DND-41 (cell line): ENCODE results near the gene CDHR3.

Experiments used
- EZH2 ChIP-seq: IDR thresholded peaks from 3 replicates; pipeline ENCODE4 v1.6.1; 2012; ENCODE audit warnings: borderline replicate concordance, low read depth, mild to moderate bottlenecking, moderate library complexity, low read length, inconsistent platforms; ENCODE audit not compliant: severe bottlenecking
- TF ChIP-seq, protein P1 (sequence below): IDR thresholded peaks from 2 replicates; pipeline ENCODE4 v1.5.1; 2012; ENCODE audit warnings: borderline replicate concordance, low read length, moderate library complexity, mild to moderate bottlenecking; ENCODE audit not compliant: poor library complexity, severe bottlenecking; ENCODE audit errors: extremely low read depth

DNA sequence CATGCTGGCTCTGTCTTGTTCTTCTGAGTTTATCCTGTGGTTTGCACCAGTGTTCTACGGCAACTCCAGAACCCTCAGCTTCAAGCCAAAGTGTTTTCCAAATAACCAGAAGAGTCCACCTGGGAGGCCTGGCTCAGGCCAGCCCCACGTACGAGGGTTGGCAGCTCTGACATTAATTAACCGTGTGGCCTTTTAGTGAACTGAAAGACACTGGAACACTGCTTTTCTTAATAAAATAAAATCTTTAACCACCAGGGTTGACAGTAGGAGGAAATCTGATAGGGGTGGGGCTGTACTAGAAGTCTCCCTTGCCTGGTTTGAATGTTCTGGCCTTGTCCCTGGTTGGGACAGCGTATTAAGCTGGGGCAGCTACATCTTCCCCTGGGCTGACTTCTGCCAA lies 84.1 kb downstream of the CDHR3 start:
- TF ChIP-seq, protein P1, sequence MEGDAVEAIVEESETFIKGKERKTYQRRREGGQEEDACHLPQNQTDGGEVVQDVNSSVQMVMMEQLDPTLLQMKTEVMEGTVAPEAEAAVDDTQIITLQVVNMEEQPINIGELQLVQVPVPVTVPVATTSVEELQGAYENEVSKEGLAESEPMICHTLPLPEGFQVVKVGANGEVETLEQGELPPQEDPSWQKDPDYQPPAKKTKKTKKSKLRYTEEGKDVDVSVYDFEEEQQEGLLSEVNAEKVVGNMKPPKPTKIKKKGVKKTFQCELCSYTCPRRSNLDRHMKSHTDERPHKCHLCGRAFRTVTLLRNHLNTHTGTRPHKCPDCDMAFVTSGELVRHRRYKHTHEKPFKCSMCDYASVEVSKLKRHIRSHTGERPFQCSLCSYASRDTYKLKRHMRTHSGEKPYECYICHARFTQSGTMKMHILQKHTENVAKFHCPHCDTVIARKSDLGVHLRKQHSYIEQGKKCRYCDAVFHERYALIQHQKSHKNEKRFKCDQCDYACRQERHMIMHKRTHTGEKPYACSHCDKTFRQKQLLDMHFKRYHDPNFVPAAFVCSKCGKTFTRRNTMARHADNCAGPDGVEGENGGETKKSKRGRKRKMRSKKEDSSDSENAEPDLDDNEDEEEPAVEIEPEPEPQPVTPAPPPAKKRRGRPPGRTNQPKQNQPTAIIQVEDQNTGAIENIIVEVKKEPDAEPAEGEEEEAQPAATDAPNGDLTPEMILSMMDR, result no peak
- TF ChIP-seq EZH2, result no peak
